ENCODE data around the gene CFAP141.

- no peak for TF ChIP-seq POLR2A (IDR thresholded peaks at IDR 0.05)
- TF ChIP-seq CTCF (IDR thresholded peaks at IDR 0.05) = no peak
- no peak for TF ChIP-seq POLR2AphosphoS5 (IDR thresholded peaks at IDR 0.05)
Measured at GRCh38 chr1:154178013-154178412, 28.1 kb downstream of the CFAP141 start.

All from upper lobe of left lung (tissue), 4 donors.